ENCODE results near the gene FXYD6.

DNA sequence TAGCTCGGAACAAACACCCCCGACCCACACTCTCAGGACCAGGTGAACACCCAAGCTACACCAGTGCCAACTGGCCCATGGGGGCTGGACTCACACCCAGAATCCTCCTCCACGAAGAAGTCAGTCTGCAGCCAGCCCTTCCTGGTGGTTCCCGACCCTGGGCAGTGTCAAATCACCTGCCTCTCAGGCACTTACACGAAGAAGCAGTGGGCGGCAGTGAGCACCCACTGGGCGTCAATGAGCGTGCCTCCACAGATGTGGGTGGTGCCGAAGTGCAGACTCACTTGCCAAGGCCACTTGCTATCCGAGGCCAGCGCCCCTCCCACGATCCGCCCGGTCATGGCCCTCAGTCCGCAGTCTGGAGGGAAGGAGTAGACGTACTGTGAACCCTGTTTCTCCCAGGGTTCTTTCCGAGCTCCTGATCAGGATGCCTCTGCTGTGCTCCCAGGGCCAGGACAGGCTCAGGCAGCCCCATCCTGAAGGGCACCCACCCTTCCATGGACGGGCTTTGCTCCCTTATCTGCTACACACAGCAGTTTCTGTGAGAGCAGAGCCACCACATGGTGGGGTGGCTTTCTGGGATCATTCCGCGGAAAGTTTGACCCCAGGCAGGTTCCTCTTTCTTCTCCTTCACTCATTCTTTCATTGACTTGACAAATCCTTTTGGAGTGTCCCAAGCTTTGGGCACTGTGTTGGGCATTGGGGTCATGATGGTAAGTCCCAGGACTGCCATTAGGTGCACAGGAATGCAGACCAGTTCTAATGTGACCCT lies 33.3 kb upstream of the FXYD6 start:
- TF ChIP-seq, protein P1, sequence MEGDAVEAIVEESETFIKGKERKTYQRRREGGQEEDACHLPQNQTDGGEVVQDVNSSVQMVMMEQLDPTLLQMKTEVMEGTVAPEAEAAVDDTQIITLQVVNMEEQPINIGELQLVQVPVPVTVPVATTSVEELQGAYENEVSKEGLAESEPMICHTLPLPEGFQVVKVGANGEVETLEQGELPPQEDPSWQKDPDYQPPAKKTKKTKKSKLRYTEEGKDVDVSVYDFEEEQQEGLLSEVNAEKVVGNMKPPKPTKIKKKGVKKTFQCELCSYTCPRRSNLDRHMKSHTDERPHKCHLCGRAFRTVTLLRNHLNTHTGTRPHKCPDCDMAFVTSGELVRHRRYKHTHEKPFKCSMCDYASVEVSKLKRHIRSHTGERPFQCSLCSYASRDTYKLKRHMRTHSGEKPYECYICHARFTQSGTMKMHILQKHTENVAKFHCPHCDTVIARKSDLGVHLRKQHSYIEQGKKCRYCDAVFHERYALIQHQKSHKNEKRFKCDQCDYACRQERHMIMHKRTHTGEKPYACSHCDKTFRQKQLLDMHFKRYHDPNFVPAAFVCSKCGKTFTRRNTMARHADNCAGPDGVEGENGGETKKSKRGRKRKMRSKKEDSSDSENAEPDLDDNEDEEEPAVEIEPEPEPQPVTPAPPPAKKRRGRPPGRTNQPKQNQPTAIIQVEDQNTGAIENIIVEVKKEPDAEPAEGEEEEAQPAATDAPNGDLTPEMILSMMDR (IDR thresholded peaks at IDR 0.05; ENCODE audit: low read length), result no peak
- TF ChIP-seq EZH2phosphoT487 (IDR thresholded peaks at IDR 0.05; ENCODE audit: low read length) (no peak), EZH2 (optimal IDR thresholded peaks at IDR 0.05; ENCODE audit: low read depth, low read length) (no peak)
